GM20000 (cell line): ENCODE measurements around the gene CBR4.

ENCODE experiments used
- DNase-seq: peaks from one replicate; pipeline ENCODE4 v3.0.0; 2012; ENCODE audit warnings: low spot score
- TF ChIP-seq, protein P1 (sequence below): IDR thresholded peaks from 2 replicates; pipeline ENCODE4 v1.5.1; 2012; ENCODE audit warnings: mild to moderate bottlenecking, control low read depth; ENCODE audit errors: extremely low read depth, missing control alignments

Gene CBR4

DNA sequence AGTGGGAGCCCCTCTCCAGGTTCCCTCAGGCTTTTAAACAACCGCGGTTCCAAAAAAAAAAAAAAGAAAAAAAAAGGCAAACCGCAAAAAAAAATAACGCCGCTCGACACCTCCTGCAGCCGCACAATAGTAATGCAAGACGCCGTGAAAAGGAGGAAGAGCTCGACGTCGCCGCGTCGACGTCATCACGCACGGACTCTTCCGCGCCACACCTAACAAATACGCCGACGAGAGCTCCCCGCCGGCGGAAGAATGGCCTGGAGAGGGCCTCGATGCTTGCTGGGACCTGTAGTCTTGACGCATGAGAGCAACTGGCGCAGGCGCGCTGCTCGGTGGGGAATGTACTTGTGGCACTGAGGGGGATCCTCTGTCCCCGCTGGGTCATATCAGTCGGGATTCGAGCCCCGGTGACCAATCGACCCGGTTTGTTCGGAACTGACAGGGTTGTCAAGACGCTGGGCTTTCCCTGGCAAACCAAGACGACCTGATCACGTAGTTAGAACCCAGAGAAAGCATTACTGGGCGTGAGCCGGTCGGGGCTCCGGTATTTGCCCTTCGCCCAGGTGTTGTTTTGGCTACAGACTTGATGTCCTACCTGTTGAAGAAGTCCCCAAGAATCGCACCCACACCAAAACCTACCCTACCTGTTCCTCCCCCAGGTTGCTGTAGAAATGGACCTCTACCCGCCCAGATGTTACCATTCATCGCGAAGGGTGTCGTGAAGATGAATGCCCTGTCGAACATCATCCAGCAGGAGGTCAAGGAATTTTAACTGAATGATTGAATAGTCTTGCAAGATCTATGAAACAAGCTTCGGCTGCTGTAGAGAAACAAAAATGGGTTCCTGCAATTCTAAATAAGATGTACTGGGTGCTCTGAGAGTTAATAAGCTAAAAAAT lies at the start of gene CBR4:
Gene CBR4, minus strand, starts transcription at position 131 of the 899 bp plus-strand sequence. CDS start 166 bp downstream, outside the sequence.
- peak; percentile 87 for DNase-seq
- TF ChIP-seq, protein P1, sequence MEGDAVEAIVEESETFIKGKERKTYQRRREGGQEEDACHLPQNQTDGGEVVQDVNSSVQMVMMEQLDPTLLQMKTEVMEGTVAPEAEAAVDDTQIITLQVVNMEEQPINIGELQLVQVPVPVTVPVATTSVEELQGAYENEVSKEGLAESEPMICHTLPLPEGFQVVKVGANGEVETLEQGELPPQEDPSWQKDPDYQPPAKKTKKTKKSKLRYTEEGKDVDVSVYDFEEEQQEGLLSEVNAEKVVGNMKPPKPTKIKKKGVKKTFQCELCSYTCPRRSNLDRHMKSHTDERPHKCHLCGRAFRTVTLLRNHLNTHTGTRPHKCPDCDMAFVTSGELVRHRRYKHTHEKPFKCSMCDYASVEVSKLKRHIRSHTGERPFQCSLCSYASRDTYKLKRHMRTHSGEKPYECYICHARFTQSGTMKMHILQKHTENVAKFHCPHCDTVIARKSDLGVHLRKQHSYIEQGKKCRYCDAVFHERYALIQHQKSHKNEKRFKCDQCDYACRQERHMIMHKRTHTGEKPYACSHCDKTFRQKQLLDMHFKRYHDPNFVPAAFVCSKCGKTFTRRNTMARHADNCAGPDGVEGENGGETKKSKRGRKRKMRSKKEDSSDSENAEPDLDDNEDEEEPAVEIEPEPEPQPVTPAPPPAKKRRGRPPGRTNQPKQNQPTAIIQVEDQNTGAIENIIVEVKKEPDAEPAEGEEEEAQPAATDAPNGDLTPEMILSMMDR, result no peak

DNA sequence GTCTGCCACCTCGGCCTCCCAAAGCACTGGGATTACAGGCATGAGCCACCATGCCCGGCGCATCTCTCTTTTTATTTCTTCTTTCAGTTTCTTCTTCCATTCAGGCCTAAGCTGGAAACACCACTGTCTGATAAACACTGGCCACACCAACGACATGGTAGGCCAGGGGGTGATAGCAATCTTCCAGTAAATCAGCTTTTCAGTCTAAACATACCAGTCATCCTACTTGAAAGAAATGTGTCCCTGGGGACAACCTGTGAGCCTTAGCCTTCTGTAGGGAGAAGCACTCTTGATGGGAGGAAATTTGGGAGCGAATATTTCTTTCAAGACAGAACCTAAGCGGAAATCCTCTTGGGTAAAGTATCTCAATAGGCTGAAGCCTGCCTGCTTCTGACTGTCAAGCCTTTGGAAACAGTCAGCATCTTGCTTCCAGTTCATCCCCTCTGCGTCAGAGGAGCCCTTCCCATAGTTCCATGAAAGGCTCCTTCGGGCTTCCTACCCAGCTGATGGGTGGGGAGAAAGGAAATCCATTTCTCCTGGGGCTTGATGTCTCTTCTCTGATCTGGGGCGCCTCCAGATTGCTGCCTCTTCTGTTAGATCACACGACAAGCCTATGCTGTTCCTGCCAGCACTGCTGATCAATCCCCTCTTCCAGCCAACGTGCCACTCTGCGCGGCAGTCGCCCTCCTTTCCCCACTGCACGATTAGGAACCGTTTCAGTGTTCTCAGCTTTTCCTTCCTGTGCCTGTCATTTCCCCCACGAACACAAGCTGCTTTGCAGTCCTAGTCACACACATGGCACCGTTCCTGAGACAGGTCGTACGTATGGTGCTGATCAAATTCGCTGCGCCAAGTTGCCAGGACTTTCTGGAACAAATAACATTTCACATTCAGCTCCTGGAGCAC lies 49.5 kb upstream of the CBR4 start:
- TF ChIP-seq, protein P1, result no peak

DNA sequence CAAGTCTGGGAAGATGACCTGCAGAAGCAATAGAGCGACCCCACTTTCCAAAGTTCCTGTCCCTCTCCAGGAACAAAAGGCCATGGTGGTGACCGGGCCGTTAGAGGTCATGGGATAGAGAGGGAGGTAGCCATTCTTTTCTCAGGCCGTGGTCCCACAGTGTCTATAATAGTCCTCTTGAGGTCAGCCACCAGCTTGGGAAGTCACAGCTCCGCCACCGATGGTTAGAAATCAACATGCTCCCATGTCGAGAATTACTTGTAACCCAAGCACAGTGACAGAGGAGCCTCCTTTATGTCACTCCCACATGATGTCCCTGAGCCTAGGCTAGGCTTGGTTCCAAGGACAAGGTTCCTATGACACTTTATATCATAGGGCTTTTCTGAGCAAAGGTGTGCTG lies 48.3 kb upstream of the CBR4 start:
- TF ChIP-seq, protein P1, result no peak
- DNase-seq, result no peak

More for the DNA sequence above, 49.5 kb upstream of the CBR4 start:
- DNase-seq, result no peak

DNA sequence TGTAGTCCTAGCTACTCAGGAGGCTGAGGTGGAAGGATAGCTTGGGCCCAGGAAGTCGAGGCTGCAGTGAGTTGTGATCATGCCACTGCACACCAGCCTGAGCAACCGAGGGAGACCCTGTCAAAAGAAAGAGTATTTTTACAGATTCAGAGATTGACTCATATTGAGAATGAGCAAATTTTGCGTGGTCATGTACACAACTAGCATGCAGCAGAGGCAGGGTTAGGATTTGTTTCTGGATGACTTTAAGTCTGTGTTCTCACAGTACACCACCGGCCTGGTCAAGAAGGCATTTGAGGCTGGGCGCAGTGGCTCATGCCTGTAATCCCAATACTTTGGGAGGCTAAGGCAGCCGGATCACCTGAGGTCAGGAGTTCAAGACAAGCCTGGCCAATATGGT lies 44.8 kb upstream of the CBR4 start:
- TF ChIP-seq, protein P1, result no peak
- DNase-seq, result no peak

DNA sequence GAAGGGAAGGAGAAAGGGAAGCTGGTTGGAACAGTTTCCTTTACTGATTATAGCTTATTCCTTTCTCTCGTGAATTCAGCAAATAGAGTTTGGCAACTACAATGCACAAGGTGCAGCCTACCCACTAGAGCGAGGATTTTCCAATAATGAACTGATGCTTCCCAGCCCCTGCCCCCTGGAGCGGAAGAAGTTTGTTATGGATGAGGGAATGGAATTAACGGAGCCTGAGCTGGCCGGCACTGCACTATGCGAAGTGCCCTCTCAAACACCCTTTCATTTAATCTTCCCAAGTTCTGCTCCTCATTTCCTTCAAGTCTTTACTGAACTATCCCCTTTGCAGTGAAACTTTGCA lies 42.5 kb upstream of the CBR4 start:
- TF ChIP-seq, protein P1, result no peak
- DNase-seq, result no peak

DNA sequence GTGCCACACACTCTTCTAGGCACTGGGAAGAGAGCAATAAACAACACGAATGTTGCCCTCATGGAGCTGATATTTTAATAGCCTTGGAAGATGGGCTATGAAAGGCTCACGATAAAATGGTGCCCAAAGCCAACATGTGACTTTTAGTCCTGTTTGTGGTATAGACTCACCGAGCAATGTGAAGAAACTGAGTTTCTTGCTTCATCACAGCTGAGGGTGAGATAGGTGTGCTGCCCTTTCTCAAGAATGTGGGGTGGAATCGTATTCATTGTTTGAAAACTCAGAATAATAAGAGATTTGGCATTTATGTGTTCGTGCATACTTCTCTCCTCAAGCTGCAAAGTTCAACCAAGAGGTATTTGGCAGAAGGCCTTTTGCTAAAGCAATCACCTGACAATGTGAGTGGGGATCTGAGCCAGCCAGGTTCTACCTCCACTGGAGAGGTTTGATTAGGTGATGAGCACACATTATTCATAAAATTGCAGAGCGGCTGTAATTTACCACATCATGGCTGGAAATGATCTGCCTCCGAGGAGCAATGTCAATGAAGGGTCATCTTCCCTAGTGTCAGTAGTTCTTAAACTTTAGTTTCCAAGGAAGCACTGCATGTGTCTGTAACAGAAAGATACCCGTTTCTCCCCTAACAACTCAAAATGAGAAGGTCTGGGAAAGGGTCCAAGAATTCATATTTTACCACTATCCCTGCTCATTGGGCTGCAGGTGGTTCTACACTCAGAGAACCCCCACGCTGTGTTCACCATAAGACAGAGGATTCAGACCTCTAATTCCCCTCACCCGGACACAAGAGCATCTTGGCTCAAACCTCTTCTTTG lies 41.9 kb upstream of the CBR4 start:
- TF ChIP-seq, protein P1, result no peak
- DNase-seq, result no peak
